Transverse colon (tissue), 4 donors: ENCODE results near the gene ZNF213.

Experiments used
- EP300 ChIP-seq: sonication (generic); formaldehyde crosslinking; IDR thresholded peaks from one replicate; pipeline ENCODE4 v1.6.1; 2017; ENCODE audit warnings: antibody characterized with exemption, low read depth
- POLR2A ChIP-seq: fragments of 450-650 bp; IDR thresholded peaks from one replicate; pipeline ENCODE4 v1.6.1; 2016; ENCODE audit warnings: antibody characterized with exemption, mild to moderate bottlenecking, moderate library complexity
- POLR2AphosphoS5 ChIP-seq, 3 donors: sonication (generic); formaldehyde crosslinking; IDR thresholded peaks; one replicate each; pipeline ENCODE4 v1.6.1; 2016; ENCODE audit warnings: antibody characterized with exemption in 3 of 3
- TF ChIP-seq, protein P1 (sequence below), 5 experiments: fragments of 200-600 bp in 3 of 5; fragments of 450-650 bp in 2 of 5; sonication (generic) in 3 of 5; IDR thresholded peaks; 1 replicate in 2 of 5; 2 replicates in 3 of 5; pipeline ENCODE4 v1.5.1; 2016 to 2017; ENCODE audit warnings: antibody characterized with exemption in 5 of 5, inconsistent platforms in 3 of 5, mild to moderate bottlenecking in 2 of 5, moderate library complexity in 1 of 5

DNA sequence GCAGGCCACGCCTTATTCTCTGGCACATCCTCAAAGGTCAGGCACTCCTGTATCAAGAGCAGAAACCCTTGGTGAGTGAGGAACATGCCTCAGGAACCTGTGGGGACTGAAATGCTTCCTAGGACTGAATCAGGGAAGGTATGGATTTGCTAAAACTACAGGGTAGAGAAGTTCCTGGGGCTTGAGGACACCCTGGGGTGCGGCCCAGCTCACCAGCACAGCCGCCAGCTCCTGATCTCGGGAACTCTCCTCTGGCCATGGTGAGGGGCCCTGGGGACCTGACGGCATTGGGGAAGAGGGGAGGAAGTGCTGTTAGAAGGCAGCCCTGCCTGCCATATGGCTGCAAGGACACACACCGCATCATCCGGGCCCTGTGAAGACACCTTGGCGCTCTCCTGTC, 43.3 kb upstream of the ZNF213 start:
- TF ChIP-seq, protein P1, sequence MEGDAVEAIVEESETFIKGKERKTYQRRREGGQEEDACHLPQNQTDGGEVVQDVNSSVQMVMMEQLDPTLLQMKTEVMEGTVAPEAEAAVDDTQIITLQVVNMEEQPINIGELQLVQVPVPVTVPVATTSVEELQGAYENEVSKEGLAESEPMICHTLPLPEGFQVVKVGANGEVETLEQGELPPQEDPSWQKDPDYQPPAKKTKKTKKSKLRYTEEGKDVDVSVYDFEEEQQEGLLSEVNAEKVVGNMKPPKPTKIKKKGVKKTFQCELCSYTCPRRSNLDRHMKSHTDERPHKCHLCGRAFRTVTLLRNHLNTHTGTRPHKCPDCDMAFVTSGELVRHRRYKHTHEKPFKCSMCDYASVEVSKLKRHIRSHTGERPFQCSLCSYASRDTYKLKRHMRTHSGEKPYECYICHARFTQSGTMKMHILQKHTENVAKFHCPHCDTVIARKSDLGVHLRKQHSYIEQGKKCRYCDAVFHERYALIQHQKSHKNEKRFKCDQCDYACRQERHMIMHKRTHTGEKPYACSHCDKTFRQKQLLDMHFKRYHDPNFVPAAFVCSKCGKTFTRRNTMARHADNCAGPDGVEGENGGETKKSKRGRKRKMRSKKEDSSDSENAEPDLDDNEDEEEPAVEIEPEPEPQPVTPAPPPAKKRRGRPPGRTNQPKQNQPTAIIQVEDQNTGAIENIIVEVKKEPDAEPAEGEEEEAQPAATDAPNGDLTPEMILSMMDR (IDR thresholded peaks at IDR 0.05): no peak
- TF ChIP-seq POLR2AphosphoS5 (IDR thresholded peaks at IDR 0.05) (no peak), POLR2A (no peak), EP300 (no peak)
